SK-N-SH (cell line): ENCODE measurements around the gene UBR7.

Source experiments
- CHD2 ChIP-seq: fragments of 150-350 bp; IDR thresholded peaks from 2 replicates; pipeline ENCODE4 v1.6.1; 2018; ENCODE audit warnings: low read length; ENCODE audit not compliant: partially characterized antibody
- CTCF ChIP-seq: fragments of 200-600 bp; sonication (generic); IDR thresholded peaks from 2 replicates; pipeline ENCODE4 v1.6.1; 2017; ENCODE audit warnings: antibody characterized with exemption, mild to moderate bottlenecking, moderate library complexity
- GABPA ChIP-seq: IDR thresholded peaks from 2 replicates; pipeline ENCODE4 v1.4.0; 2012; ENCODE audit warnings: low read depth, mild to moderate bottlenecking
- MAX ChIP-seq: IDR thresholded peaks from 2 replicates; pipeline ENCODE4 v1.4.0; 2012; ENCODE audit warnings: low read depth
- MXI1 ChIP-seq: IDR thresholded peaks from 2 replicates; pipeline ENCODE4 v1.6.1; 2012; ENCODE audit warnings: mild to moderate bottlenecking, low read depth, low read length, improper control_type of control experiment
- PBX3 ChIP-seq: IDR thresholded peaks from 2 replicates; pipeline ENCODE4; 2012
- POLR2AphosphoS5 ChIP-seq: IDR thresholded peaks from 2 replicates; pipeline ENCODE4 v1.6.1; 2012; ENCODE audit warnings: low read depth, low read length
- RCOR1 ChIP-seq: fragments of 150-350 bp; IDR thresholded peaks from 2 replicates; pipeline ENCODE4 v1.6.1; 2017; ENCODE audit warnings: antibody characterized with exemption, low read length
- RFX5 ChIP-seq: IDR thresholded peaks from 2 replicates; pipeline ENCODE4 v1.6.1; 2012; ENCODE audit warnings: mild to moderate bottlenecking, improper control_type of control experiment, low read length
- TCF12 ChIP-seq: IDR thresholded peaks from 2 replicates; pipeline ENCODE4 v1.4.0; 2012
- USF2 ChIP-seq: fragments of 150-350 bp; IDR thresholded peaks from 2 replicates; pipeline ENCODE4 v1.6.1; 2017; ENCODE audit warnings: antibody characterized with exemption, low read length, low read depth, borderline replicate concordance
- YY1 ChIP-seq: IDR thresholded peaks from 2 replicates; pipeline ENCODE4 v1.4.0; 2012; ENCODE audit warnings: low read depth, mild to moderate bottlenecking
- ZBTB33 ChIP-seq: IDR thresholded peaks from 2 replicates; pipeline ENCODE4 v1.4.0; 2012; ENCODE audit warnings: low read depth, borderline replicate concordance

- TF ChIP-seq CTCF (no peak), MAX (no peak), PBX3 (no peak), RCOR1 (no peak), TCF12 (no peak), ZBTB33 (no peak), GABPA (no peak), POLR2AphosphoS5 (no peak), YY1 (no peak), MXI1 (no peak), USF2 (no peak), CHD2 (no peak), RFX5 (no peak)
Observed at GRCh38 chr14:93175492-93175891, 31.6 kb upstream of the UBR7 start.
